ENCODE data around the gene KRTAP5-1.
"Not testable (repeated sequence)": the region's sequence is repeated elsewhere in the genome, so short reads cannot be mapped to it uniquely, and the experiment has no call there.

KRTAP5-1 gene, protein sequence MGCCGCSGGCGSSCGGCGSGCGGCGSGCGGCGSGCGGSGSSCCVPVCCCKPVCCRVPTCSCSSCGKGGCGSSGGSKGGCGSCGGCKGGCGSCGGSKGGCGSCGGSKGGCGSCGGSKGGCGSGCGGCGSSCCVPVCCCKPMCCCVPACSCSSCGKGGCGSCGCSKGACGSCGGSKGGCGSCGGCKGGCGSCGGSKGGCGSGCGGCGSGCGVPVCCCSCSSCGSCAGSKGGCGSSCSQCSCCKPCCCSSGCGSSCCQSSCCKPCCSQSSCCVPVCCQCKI

DNA sequence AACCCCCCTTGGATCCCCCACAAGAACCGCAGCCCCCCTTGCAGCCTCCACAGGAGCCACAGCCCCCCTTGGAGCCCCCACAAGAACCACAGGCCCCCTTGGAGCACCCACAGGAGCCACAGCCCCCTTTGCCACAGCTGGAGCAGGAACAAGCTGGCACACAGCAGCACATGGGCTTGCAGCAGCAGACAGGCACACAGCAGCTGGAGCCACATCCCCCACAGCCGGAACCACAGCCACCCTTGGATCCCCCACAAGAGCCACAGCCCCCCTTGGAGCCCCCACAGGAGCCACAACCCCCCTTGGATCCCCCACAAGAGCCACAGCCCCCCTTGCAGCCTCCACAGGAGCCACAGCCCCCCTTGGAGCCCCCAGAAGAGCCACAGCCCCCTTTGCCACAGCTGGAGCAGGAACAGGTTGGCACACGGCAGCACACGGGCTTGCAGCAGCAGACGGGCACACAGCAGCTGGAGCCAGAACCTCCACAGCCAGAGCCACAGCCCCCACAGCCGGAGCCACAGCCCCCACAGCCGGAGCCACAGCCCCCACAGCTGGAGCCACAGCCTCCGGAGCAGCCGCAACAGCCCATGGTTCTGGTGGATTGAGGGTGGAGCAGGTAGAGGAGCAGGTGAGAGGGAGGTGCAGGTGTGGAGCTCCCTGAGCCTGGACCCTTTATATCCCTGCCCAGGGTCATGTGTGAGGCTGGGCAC lies at the start of gene KRTAP5-1:
Gene KRTAP5-1, minus strand, starts transcription at position 623 of the 710 bp plus-strand sequence. Its CDS starts 34 bp downstream, at position 589.
- POLR2A ChIA-PET; H3K4me3 ChIP-seq (ENCODE audit: low read depth, low read length); DNase-seq (ENCODE audit: low read depth, low spot score): not testable (repeated sequence)
- CTCF ChIA-PET: interaction anchor here (5.7 kb wide), 1 partner anchor 10 kb away, joined by 37 read pairs; no protein-coding TSS in a partner anchor

DNA sequence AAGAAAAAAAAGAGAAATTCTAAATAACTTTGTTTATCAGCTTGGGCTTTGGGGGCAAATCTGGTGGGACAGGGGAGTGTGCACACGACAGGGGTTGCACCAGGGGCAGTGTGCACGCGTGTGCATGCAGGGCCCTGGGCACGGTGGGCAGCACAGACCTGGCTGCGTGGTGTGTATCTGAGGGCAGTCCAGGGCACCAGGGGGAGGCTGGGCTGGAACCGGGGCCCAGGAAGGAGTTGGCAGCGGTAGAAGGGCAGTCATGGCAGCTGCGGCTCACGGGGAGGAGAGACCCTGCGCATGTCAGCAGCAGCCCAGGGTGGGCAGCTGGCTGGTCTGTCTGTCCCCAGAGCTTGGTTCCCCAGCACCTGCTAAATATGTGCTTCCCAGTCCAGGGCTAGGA lies 48.8 kb upstream of the KRTAP5-1 start:
- H3K4me3 ChIP-seq (ENCODE audit: low read depth, low read length): no peak overlapping the region
- POLR2A ChIA-PET: no interaction called here
- no peak for DNase-seq (ENCODE audit: low read depth, low spot score)
- CTCF ChIA-PET: no interaction called here
- TF ChIP-seq, protein P1, sequence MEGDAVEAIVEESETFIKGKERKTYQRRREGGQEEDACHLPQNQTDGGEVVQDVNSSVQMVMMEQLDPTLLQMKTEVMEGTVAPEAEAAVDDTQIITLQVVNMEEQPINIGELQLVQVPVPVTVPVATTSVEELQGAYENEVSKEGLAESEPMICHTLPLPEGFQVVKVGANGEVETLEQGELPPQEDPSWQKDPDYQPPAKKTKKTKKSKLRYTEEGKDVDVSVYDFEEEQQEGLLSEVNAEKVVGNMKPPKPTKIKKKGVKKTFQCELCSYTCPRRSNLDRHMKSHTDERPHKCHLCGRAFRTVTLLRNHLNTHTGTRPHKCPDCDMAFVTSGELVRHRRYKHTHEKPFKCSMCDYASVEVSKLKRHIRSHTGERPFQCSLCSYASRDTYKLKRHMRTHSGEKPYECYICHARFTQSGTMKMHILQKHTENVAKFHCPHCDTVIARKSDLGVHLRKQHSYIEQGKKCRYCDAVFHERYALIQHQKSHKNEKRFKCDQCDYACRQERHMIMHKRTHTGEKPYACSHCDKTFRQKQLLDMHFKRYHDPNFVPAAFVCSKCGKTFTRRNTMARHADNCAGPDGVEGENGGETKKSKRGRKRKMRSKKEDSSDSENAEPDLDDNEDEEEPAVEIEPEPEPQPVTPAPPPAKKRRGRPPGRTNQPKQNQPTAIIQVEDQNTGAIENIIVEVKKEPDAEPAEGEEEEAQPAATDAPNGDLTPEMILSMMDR (IDR thresholded peaks at IDR 0.05; ENCODE audit: insufficient read depth, low read length, missing control alignments): no peak

DNA sequence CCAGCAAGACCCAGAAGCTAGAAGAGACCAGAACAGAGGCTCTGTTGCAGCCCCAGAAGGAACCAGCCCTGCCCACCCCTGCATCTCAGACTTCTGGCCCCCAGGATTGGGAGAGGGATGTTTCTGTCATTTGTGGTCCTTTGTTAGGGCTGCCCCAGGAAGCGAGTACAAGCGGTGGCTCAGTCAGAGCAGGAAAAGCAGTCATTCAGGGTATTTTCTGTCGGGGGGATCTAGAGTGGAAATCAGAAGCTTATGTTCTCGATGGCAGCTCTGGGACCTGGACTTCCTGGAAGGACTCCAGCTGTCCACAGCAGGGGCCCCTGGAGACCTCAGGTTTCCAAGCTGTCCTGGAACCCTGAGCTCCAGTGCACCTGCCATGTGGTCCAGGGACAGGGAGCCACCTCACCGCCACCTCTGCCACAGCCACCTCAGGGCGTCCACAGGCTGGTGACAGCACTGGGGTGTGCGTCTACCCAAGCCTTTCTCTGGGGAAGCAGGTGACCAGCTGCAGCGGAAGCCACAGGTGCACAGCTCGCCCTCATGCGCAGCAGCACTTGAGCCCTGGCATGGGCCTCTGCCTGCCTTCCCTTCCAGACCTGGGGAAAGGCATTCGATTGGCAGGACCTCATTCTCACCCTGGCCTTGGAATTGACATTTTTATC lies 47.1 kb upstream of the KRTAP5-1 start:
- no peak for DNase-seq (ENCODE audit: low read depth, low spot score)
- ChIA-PET POLR2A (no interaction called here), CTCF (interaction anchor here (0.6 to 7.7 kb wide), 12 partner anchors 8 to 519 kb away, joined by 3 to 56 read pairs (median 6); partner anchors contain the start of gene KRTAP5-4)
- TF ChIP-seq, protein P1 (IDR thresholded peaks at IDR 0.05; ENCODE audit: insufficient read depth, low read length, missing control alignments): no peak
- H3K4me3 ChIP-seq (ENCODE audit: low read depth, low read length): no peak overlapping the region

DNA sequence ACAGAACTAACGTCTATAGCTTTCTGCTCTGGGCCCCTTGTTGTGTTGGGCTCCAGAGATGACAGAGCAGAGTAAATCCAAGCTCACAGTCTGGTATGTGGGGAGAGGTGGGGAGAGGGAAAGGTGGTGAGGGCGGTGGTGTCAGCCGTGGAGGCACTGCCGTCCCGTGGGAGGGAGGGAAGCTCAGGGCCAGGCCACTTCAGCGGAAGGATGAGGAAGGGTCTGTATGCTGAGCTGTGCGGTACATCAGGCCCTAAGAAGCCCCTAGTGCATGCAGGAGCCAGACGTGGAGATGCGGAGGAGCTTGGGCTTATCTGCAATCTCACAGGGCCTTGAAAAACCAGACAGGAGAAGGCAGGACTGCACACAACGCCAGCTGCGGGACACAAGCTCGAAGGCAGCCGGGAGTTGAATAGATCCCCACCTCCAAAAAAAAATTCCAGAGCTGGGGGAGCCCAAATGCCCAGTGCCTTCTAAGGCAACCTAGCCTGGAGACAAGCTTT lies 46.0 kb upstream of the KRTAP5-1 start:
- CTCF ChIA-PET: interaction anchor here (0.9 to 7.7 kb wide), 14 partner anchors 9 to 520 kb away, joined by 3 to 56 read pairs (median 7); partner anchors contain the start of genes KRTAP5-3 and KRTAP5-4
- POLR2A ChIA-PET: no interaction called here
- no peak for DNase-seq (ENCODE audit: low read depth, low spot score)
- TF ChIP-seq, protein P1 (IDR thresholded peaks at IDR 0.05; ENCODE audit: insufficient read depth, low read length, missing control alignments): no peak
- no peak overlapping the region for H3K4me3 ChIP-seq (ENCODE audit: low read depth, low read length)

DNA sequence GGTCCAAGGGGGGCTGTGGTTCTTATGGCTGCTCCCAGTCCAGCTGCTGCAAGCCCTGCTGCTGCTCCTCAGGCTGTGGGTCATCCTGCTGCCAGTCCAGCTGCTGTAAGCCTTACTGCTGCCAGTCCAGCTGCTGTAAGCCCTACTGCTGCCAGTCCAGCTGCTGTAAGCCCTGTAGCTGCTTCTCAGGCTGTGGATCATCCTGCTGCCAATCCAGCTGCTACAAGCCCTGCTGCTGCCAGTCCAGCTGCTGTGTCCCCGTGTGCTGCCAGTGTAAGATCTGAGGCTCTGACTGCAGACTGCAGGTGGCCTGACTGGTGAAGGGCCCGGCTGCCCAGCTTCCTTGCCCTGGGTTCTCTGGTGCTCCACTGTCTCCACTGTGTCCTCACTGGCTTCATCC lies 45.2 kb upstream of the KRTAP5-1 start:
- TF ChIP-seq, protein P1 (IDR thresholded peaks at IDR 0.05; ENCODE audit: insufficient read depth, low read length, missing control alignments): no peak
- no peak for DNase-seq (ENCODE audit: low read depth, low spot score)
- ChIA-PET CTCF (interaction anchor here (1.1 to 7.7 kb wide), 10 partner anchors 9 to 83 kb away, joined by 3 to 56 read pairs (median 7); partner anchors contain the start of gene KRTAP5-3), POLR2A (no interaction called here)
- no peak overlapping the region for H3K4me3 ChIP-seq (ENCODE audit: low read depth, low read length)

DNA sequence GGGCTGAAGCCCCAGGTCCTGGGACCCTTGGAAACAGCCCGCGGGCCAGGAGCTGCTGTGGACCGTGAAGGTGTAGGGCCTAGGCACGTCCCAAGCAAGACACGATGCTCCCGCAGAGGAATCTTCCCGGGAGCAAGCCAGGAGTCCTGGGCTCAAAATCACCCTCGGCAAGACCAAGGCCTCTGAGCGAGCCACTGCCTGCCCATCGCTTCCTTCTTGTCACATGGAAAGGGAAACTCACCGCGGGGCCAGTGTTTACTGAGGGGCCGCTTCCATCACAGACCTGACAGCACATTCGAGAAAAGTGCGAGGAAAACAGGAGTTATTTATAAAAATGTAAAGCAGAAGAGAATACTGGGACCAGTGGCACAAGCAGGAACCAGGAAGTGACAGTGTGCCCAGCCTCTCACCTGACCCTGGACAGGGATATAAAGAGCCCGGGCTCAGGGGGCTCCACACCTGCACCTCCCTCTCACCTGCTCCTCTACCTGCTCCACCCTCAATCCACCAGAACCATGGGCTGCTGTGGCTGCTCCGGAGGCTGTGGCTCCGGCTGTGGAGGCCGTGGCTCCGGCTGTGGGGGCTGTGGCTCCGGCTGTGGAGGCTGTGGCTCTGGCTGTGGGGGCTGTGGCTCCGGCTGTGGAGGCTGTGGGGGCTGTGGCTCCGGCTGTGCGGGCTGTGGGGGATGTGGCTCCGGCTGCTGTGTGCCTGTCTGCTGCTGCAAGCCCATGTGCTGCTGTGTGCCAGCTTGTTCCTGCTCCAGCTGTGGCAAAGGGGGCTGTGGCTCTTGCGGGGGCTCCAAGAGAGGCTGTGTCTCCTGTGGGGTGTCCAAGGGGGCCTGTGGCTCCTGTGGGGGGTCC lies 44.5 kb upstream of the KRTAP5-1 start, which contains the start of gene KRTAP5-5:
Gene KRTAP5-5, plus strand, starts transcription at position 450 of the 860 bp plus-strand sequence. Its CDS starts 66 bp downstream, at position 516.
- ChIA-PET POLR2A (no interaction called here), CTCF (interaction anchor here (1.2 to 7.7 kb wide), 10 partner anchors 9 to 82 kb away, joined by 4 to 56 read pairs (median 20); partner anchors contain the start of gene KRTAP5-3)
- TF ChIP-seq, protein P1 (IDR thresholded peaks at IDR 0.05; ENCODE audit: insufficient read depth, low read length, missing control alignments): no peak
- no peak within 1 kb of the TSS for H3K4me3 ChIP-seq (ENCODE audit: low read depth, low read length)
- DNase-seq (ENCODE audit: low read depth, low spot score): no peak

Data from AG04449 (cell line).